D721Med (cell line): ENCODE results near the gene SOBP.

Experiments used
- DNase-seq: peaks from one replicate; pipeline ENCODE4 v3.0.0; 2011; ENCODE audit warnings: low spot score; ENCODE audit not compliant: insufficient read length
- FAIRE-seq: peaks from 2 replicates; lab custom pipeline; 2011; peaks lifted over from hg19 to GRCh38; lab: Jason Lieb, UNC
- TF ChIP-seq, protein P1 (sequence below): IDR thresholded peaks from 2 replicates; pipeline ENCODE4 v1.5.1; 2012; ENCODE audit warnings: mild to moderate bottlenecking, control low read depth; ENCODE audit not compliant: insufficient read depth; ENCODE audit errors: missing control alignments

The SOBP gene

DNA sequence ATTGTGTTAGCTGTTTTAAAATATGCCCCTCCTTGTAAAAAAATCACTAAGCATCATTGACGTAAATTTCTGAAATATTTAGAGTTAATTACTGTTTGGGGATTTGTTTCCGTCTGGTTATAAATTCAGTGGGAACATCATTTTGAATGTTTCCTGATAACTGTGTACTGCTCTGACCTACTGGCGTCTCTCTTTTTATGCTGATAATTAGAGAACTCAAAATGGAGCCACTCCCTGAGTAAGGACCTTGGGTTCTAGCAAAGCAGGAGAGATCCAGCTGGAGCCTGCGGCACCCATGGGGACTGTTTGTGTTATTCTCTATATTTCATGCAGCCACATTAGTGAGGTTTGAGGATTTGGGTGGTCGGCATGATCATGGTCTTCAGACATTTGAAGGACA is 124.9 kb downstream of the SOBP start:
- TF ChIP-seq, protein P1, sequence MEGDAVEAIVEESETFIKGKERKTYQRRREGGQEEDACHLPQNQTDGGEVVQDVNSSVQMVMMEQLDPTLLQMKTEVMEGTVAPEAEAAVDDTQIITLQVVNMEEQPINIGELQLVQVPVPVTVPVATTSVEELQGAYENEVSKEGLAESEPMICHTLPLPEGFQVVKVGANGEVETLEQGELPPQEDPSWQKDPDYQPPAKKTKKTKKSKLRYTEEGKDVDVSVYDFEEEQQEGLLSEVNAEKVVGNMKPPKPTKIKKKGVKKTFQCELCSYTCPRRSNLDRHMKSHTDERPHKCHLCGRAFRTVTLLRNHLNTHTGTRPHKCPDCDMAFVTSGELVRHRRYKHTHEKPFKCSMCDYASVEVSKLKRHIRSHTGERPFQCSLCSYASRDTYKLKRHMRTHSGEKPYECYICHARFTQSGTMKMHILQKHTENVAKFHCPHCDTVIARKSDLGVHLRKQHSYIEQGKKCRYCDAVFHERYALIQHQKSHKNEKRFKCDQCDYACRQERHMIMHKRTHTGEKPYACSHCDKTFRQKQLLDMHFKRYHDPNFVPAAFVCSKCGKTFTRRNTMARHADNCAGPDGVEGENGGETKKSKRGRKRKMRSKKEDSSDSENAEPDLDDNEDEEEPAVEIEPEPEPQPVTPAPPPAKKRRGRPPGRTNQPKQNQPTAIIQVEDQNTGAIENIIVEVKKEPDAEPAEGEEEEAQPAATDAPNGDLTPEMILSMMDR: no peak
- no peak for DNase-seq
- FAIRE-seq: no peak

GRCh38 chr6:107616775-107617174 is 126.9 kb downstream of the SOBP start:
- TF ChIP-seq, protein P1: no peak
- no peak for FAIRE-seq
- DNase-seq: no peak

- TF ChIP-seq, protein P1: no peak
- no peak for FAIRE-seq
These were observed 127.5 kb downstream of the SOBP start for GRCh38 chr6:107617341-107617932.

DNA sequence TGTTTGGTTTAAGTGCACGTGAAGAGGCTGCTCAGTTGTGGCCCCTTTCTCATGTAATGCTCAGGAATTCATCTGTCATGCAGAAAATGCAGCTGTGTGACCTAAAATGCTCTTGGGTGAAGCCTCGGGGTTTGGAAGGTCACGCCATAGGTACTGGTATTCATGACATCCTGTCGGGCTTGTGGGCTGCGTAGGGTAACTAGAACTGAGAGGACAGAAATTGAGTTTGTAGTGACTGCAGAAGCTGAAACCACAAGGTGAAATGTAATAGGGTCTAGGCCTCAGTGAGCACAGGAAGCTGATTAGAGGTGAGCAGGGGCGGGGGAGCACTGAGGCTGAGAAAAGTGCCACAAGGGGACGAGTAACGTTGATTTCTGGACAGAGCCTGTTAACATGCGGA is 128.8 kb downstream of the SOBP start:
- TF ChIP-seq, protein P1: no peak
- FAIRE-seq: no peak
- DNase-seq: no peak

More at GRCh38 chr6:107617341-107617932, 127.5 kb downstream of the SOBP start:
- DNase-seq: no peak

DNA sequence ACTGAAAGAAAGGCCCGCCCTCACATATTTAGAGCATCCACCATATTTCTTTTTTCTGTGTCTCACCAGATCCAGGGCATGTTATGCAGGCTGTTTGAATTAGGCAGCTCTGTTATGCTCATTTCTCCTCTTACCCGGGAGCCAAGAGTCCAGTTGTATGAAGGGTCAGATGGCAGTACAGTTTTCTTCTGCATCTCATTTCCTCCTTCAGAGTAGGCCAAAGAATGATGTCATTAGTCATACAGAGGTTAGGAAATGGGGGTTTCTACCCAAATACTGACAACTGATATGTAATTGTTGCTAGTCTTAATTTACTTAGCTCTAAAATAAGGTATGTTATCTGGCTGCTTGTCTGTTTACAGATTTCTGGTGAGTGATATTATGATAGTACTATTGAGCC is 130.8 kb downstream of the SOBP start:
- TF ChIP-seq, protein P1: no peak
- DNase-seq (no peak), FAIRE-seq (no peak)

DNA sequence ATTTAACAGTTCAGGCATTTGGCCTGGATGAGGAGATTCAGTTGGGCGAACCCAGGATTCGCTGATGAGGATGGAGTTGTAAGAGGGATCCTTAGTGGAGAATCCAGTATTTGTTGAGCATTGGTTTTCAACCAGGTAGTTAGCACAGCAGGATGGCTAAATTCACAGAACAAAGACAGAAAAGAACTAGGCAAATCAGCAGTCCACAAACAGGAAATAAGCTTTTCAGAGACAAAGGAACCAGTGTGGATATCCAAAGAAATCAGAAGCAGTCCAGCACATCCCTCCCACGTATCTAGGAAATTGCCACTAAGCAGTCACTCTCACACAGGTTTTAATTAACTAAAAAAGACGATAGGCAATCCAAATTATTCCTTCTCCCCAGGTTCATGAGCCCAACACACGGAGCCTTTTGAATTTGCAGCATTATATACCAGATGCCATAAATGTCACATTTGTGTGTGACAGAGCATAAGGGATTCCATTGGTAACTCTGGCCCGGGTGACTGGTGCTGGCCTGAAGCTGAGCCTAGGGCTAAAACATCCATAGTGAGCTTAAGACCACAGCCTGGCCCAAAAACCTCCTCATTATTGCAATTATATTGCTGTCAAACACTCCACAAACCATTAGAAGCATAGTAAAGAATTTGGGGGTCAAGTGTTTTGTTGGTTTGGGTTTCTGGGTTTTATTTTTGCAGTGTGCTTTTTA is 131.5 kb downstream of the SOBP start:
- TF ChIP-seq, protein P1: no peak
- DNase-seq (no peak), FAIRE-seq (no peak)

DNA sequence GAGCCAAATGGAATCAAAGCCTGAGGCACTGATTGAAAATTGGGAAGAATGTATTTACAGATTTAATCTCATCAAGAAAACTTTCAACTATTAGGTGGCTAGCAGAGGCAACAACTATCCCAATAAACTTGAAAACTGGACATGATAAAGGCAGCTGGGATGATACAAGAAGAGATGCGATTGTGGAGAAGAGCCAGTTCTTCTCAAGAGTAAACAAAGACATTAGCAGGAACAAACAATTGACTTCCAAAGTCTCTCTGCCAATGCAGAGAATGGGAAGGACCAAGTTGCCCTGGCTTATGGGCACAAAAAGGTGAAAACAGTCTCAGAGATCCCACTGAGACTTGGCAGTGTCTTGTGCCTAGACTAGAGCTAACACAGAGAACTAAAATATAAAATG is 132.4 kb downstream of the SOBP start:
- no peak for FAIRE-seq
- no peak for DNase-seq
- TF ChIP-seq, protein P1: no peak
